Measurements from ENCODE around the gene MXRA8. TPM values are rescaled to one million over a fixed set of nuclear protein-coding genes. Genes with fewer than 3 reads are reported as not detected.
A peak's percentile ranks its signal among the peaks of the same experiment; 100 is the strongest.

Gene MXRA8
- total RNA-seq, 1 experiment from 2014 or later, result 9.6 TPM

- no peak overlapping the region for H2BK20ac ChIP-seq (ENCODE audit: low read depth, low read length, poor library complexity, severe bottlenecking)
- H3K18ac ChIP-seq (ENCODE audit: insufficient read length, low read depth, low read length), result no peak overlapping the region
- no peaks in the 10 kb centered on the region for H3K9me3 Mint-ChIP-seq
- H2BK120ac ChIP-seq (ENCODE audit: low read depth, low read length, poor library complexity, severe bottlenecking), result no peak overlapping the region
- H3K79me1 ChIP-seq (ENCODE audit: insufficient read depth, low read depth, low read length, poor library complexity, severe bottlenecking), result peaks cover 8% of the 10 kb centered on the region
- no peak overlapping the region for H3K9ac ChIP-seq (ENCODE audit: extremely low read depth, insufficient read length, low read length)
- no peak overlapping the region for H4K91ac ChIP-seq (ENCODE audit: insufficient read length, low read depth, low read length)
- no peak overlapping the region for H3K56ac ChIP-seq (ENCODE audit: insufficient read length, low read depth, low read length)
- no peak for DNase-seq
- H2BK5ac ChIP-seq (ENCODE audit: insufficient read length, low read length), result no peak overlapping the region
- no peak overlapping the region for H3T11ph ChIP-seq (ENCODE audit: low read length)
- peak overlapping the region in 1 of 3 experiments; percentile 39; a peak in 2 of 7 replicates for H3K27ac Mint-ChIP-seq
- no peaks in the 10 kb centered on the region; the same call in 1 of the 2 replicates for H3K4me1 ChIP-seq (ENCODE audit: insufficient read depth, low read length)
- peaks cover 10 to 29% of the 10 kb centered on the region in 2 experiments for H3K4me1 Mint-ChIP-seq
- H3K9me3 ChIP-seq (ENCODE audit: control insufficient read depth, low read depth, low read length), result no peaks in the 10 kb centered on the region
- no peak overlapping the region for H2AK5ac ChIP-seq (ENCODE audit: insufficient read length, low read length)
- no peak overlapping the region for H3K4me3 Mint-ChIP-seq
- no peak overlapping the region for H3K4me2 ChIP-seq (ENCODE audit: insufficient read depth, insufficient read length, low read length)
- no peaks in the 10 kb centered on the region for H3K23me2 ChIP-seq (ENCODE audit: insufficient read length, low read depth, low read length, poor library complexity, severe bottlenecking)
- peaks cover 16 to 61% (median 50%) of the 10 kb centered on the region in 3 experiments; a peak in 6 of 7 replicates for H3K36me3 Mint-ChIP-seq (ENCODE audit: insufficient read depth in 1 of 3, low read depth in 3 of 3)
- WGBS (ENCODE audit: extremely low coverage, insufficient read length, low lambda C conversion rate), result no CpG with 5 or more reads among the region's 36 CpGs
- H4K8ac ChIP-seq (replicated peaks; ENCODE audit: insufficient read length, low read depth, low read length), result no peak overlapping the region
- no peak overlapping the region for H4K5ac ChIP-seq (ENCODE audit: insufficient read length, low read depth, low read length)
- no peak overlapping the region for H2BK15ac ChIP-seq (ENCODE audit: low read depth, low read length)
- H3K23ac ChIP-seq (ENCODE audit: insufficient read length, low read depth, low read length), result no peak overlapping the region
- H3K27me3 Mint-ChIP-seq (ENCODE audit: low read depth), result no peaks in the 10 kb centered on the region
- no peak overlapping the region for H2AFZ ChIP-seq (ENCODE audit: low read length)
- H4K20me1 ChIP-seq (ENCODE audit: control insufficient read depth, insufficient read depth, insufficient read length), result peaks cover 5% of the 10 kb centered on the region
- H3K14ac ChIP-seq (ENCODE audit: insufficient read depth, low read length), result no peak overlapping the region
- no peak for TF ChIP-seq CTCF (conservative IDR thresholded peaks at IDR 0.05)
- no peaks in the 10 kb centered on the region for H3K27me3 ChIP-seq (ENCODE audit: insufficient read depth, low read length)
- no peak overlapping the region for H3K27ac ChIP-seq (ENCODE audit: insufficient read length, low read depth, low read length)
- H3K4ac ChIP-seq (ENCODE audit: low read depth, low read length), result no peak overlapping the region
- H2BK12ac ChIP-seq (ENCODE audit: insufficient read length, low read depth, low read length), result no peak overlapping the region
- peaks cover 15% of the 10 kb centered on the region; the same call in 1 of the 2 replicates for H3K79me2 ChIP-seq (ENCODE audit: insufficient read depth, low read length)
Observed at GRCh38 chr1:1318777-1319645, 39.3 kb downstream of the MXRA8 start.

All from H9 (cell line).